H1 (cell line): ENCODE measurements around the gene LAPTM4A. TPM values are rescaled to one million over a fixed set of nuclear protein-coding genes. Genes with fewer than 3 reads are reported as not detected.

Experiments used
- CTCF ChIA-PET: fragments of 300-600 bp; sonication (Branson Sonifier 250); formaldehyde crosslinking; loops from one replicate; lab custom pipeline; 2021; ENCODE audit not compliant: partially characterized antibody; lab: Charles Lee
- POLR2A ChIA-PET: fragments of 300-600 bp; sonication (Branson Sonifier 250); formaldehyde crosslinking; loops from one replicate; lab custom pipeline; 2021; ENCODE audit warnings: inconsistent platforms; ENCODE audit not compliant: partially characterized antibody; lab: Charles Lee
- DNase-seq, 2 experiments: peaks; one replicate each; pipeline versions ENCODE4 v3.0.0 to v3.0.0-alpha.2; 2010 to 2022; ENCODE audit warnings: low spot score in 2 of 2, low read depth in 1 of 2, mixed read lengths in 1 of 2
- FAIRE-seq: peaks from 2 replicates; lab custom pipeline; 2011; peaks lifted over from hg19 to GRCh38; lab: Jason Lieb, UNC
- H2AFZ ChIP-seq: 2 replicates; pipeline ENCODE4 v1.8.1; 2012; ENCODE audit warnings: low read length, inconsistent platforms
- H2AK5ac ChIP-seq: 2 replicates; pipeline ENCODE4 v1.6.1; 2013; ENCODE audit warnings: low read depth, low read length
- H2BK120ac ChIP-seq: replicated peaks from 2 replicates; pipeline ENCODE3; 2013; ENCODE audit warnings: low read depth, low read length, inconsistent platforms
- H2BK12ac ChIP-seq: 2 replicates; pipeline ENCODE4 v1.6.1; 2013; ENCODE audit warnings: low read depth, low read length
- H2BK15ac ChIP-seq: 2 replicates; pipeline ENCODE4 v1.6.1; 2013; ENCODE audit warnings: low read length
- H2BK20ac ChIP-seq: 2 replicates; pipeline ENCODE4 v1.6.1; 2013; ENCODE audit warnings: low read length
- H2BK5ac ChIP-seq: 2 replicates; pipeline ENCODE4 v1.6.1; 2013; ENCODE audit warnings: low read depth, low read length
- H3K14ac ChIP-seq: 2 replicates; pipeline ENCODE4 v1.6.1; 2013; ENCODE audit warnings: inconsistent platforms; ENCODE audit not compliant: insufficient read length
- H3K18ac ChIP-seq: 2 replicates; pipeline ENCODE4 v1.6.1; 2013; ENCODE audit warnings: low read length; ENCODE audit errors: extremely low read depth
- H3K23ac ChIP-seq: 2 replicates; pipeline ENCODE4 v1.6.1; 2013; ENCODE audit warnings: inconsistent platforms; ENCODE audit not compliant: insufficient read length
- H3K23me2 ChIP-seq: 2 replicates; pipeline ENCODE4 v1.6.1; 2013; ENCODE audit warnings: low read depth, low read length
- H3K27ac ChIP-seq: 2 replicates; pipeline ENCODE4 v1.6.1; 2011; ENCODE audit warnings: low read depth, low read length, inconsistent platforms
- H3K27me3 ChIP-seq, 4 experiments: replicated peaks in 1 of 4; 1 replicate in 1 of 4; 2 replicates in 3 of 4; pipeline versions ENCODE4 v1.6.1 to v1.8.1; 2011 to 2013; ENCODE audit warnings: low read length in 3 of 4, mild to moderate bottlenecking in 3 of 4, inconsistent platforms in 2 of 4, mixed read lengths in 2 of 4, moderate library complexity in 1 of 4; ENCODE audit not compliant: control insufficient read depth in 3 of 4, insufficient read depth in 3 of 4; ENCODE audit errors: extremely low read depth in 1 of 4
- H3K36me3 ChIP-seq, 4 experiments: 2 replicates each; pipeline versions ENCODE4 v1.6.1 to v1.8.1; 2011 to 2013; ENCODE audit warnings: mild to moderate bottlenecking in 4 of 4, low read length in 3 of 4, moderate library complexity in 2 of 4, control low read depth in 1 of 4, inconsistent platforms in 1 of 4; ENCODE audit not compliant: insufficient read depth in 4 of 4, control insufficient read depth in 2 of 4
- H3K4ac ChIP-seq: replicated peaks from 2 replicates; pipeline ENCODE3; 2013; ENCODE audit warnings: low read length, low read depth, mixed read lengths, inconsistent platforms; ENCODE audit not compliant: insufficient read length
- H3K4me1 ChIP-seq, 4 experiments: replicated peaks in 1 of 4; 1 replicate in 1 of 4; 2 replicates in 3 of 4; pipeline versions ENCODE4 v1.6.1 to v1.8.1; 2011 to 2013; ENCODE audit warnings: low read length in 3 of 4, inconsistent platforms in 2 of 4, mixed read lengths in 1 of 4; ENCODE audit not compliant: insufficient read depth in 4 of 4, control insufficient read depth in 3 of 4
- H3K4me2 ChIP-seq, 2 experiments: 2 replicates each; pipeline versions ENCODE4 v1.6.1 to v1.8.1; 2011 to 2013; ENCODE audit warnings: low read depth in 2 of 2, low read length in 2 of 2, control low read depth in 1 of 2, inconsistent platforms in 1 of 2, mild to moderate bottlenecking in 1 of 2; ENCODE audit not compliant: insufficient read depth in 1 of 2
- H3K4me3 ChIP-seq, 4 experiments: fragments of 200-600, 300-600 bp in 1 of 4; sonication (generic), shearing (Covaris generic), sonication (Bioruptor Twin) in 1 of 4; 2 replicates each; pipeline versions ENCODE4 v1.5.1 to v1.8.1; 2011 to 2016; ENCODE audit warnings: low read length in 4 of 4, low read depth in 3 of 4, control low read depth in 2 of 4, inconsistent platforms in 2 of 4, mild to moderate bottlenecking in 2 of 4, mixed read lengths in 1 of 4, moderate library complexity in 1 of 4; ENCODE audit not compliant: insufficient read depth in 2 of 4; ENCODE audit errors: extremely low read depth in 1 of 4
- H3K56ac ChIP-seq: replicated peaks from 2 replicates; pipeline ENCODE3; 2013; ENCODE audit warnings: low read depth, mild to moderate bottlenecking, mixed read lengths, low read length, inconsistent platforms; ENCODE audit not compliant: insufficient read length
- H3K79me1 ChIP-seq: 2 replicates; pipeline ENCODE4 v1.6.1; 2013; ENCODE audit warnings: low read depth, low read length, control low read depth
- H3K79me2 ChIP-seq, 2 experiments: 2 replicates each; pipeline versions ENCODE4 v1.6.1 to v1.8.1; 2012 to 2013; ENCODE audit warnings: low read length in 2 of 2, mild to moderate bottlenecking in 2 of 2, inconsistent platforms in 1 of 2; ENCODE audit not compliant: insufficient read depth in 2 of 2, control insufficient read depth in 1 of 2
- H3K9ac ChIP-seq, 4 experiments: replicated peaks in 1 of 4; 1 replicate in 1 of 4; 2 replicates in 3 of 4; pipeline versions ENCODE4 v1.6.1 to v1.8.1; 2011 to 2013; ENCODE audit warnings: low read depth in 3 of 4, low read length in 3 of 4, control low read depth in 2 of 4, mild to moderate bottlenecking in 2 of 4, moderate library complexity in 2 of 4, inconsistent platforms in 1 of 4; ENCODE audit errors: extremely low read depth in 1 of 4
- H3K9me3 ChIP-seq, 2 experiments: 2 replicates each; pipeline versions ENCODE4 v1.6.1 to v1.8.1; 2012 to 2013; ENCODE audit warnings: mild to moderate bottlenecking in 2 of 2, moderate library complexity in 2 of 2, control low read depth in 1 of 2, inconsistent platforms in 1 of 2, low read depth in 1 of 2, low read length in 1 of 2, mixed read lengths in 1 of 2; ENCODE audit not compliant: insufficient read depth in 2 of 2
- H4K20me1 ChIP-seq, 2 experiments: replicated peaks in 1 of 2; 2 replicates each; pipeline versions ENCODE3 to v1.8.1; 2011 to 2013; ENCODE audit warnings: inconsistent platforms in 2 of 2, low read length in 2 of 2, mild to moderate bottlenecking in 1 of 2; ENCODE audit not compliant: insufficient read depth in 2 of 2, control insufficient read depth in 1 of 2
- H4K5ac ChIP-seq: 2 replicates; pipeline ENCODE4 v1.6.1; 2013; ENCODE audit warnings: low read length, low read depth, mixed read lengths, inconsistent platforms; ENCODE audit not compliant: insufficient read length
- H4K8ac ChIP-seq: 2 replicates; pipeline ENCODE4 v1.8.0; 2013; ENCODE audit warnings: mild to moderate bottlenecking, moderate library complexity, low read length, inconsistent platforms; ENCODE audit not compliant: insufficient read depth; ENCODE audit errors: extremely low read depth
- H4K91ac ChIP-seq: replicated peaks from 2 replicates; pipeline ENCODE3; 2013; ENCODE audit warnings: low read length, mixed read lengths, inconsistent platforms; ENCODE audit not compliant: insufficient read length
- KDM5A ChIP-seq: fragments of 200-600 bp; IDR thresholded peaks from 2 replicates; pipeline ENCODE4 v1.7.1; 2012; ENCODE audit warnings: mild to moderate bottlenecking, low read length, inconsistent platforms, mixed read lengths
- MAFK ChIP-seq: IDR thresholded peaks from 2 replicates; pipeline ENCODE4 v1.6.1; 2012; ENCODE audit warnings: low read depth, mild to moderate bottlenecking, improper control_type of control experiment, low read length
- PHF8 ChIP-seq: fragments of 200-600 bp; sonication (generic); conservative IDR thresholded peaks from 2 replicates; pipeline ENCODE4 v1.7.1; 2012; ENCODE audit warnings: low read depth, mild to moderate bottlenecking, inconsistent platforms, low read length, moderate library complexity
- POLR2AphosphoS5 ChIP-seq: IDR thresholded peaks from 2 replicates; pipeline ENCODE4 v1.6.1; 2011; ENCODE audit warnings: low read depth, low read length
- RFX5 ChIP-seq: IDR thresholded peaks from 2 replicates; pipeline ENCODE4 v1.6.1; 2011; ENCODE audit warnings: low read depth, low read length, improper control_type of control experiment, borderline replicate concordance
- TAF1 ChIP-seq: IDR thresholded peaks from 2 replicates; pipeline ENCODE4 v1.6.1; 2011; ENCODE audit warnings: mild to moderate bottlenecking, low read depth, low read length
- TCF12 ChIP-seq: IDR thresholded peaks from 2 replicates; pipeline ENCODE4 v1.6.1; 2011; ENCODE audit warnings: low read depth, mild to moderate bottlenecking, low read length
- TEAD4 ChIP-seq: IDR thresholded peaks from 2 replicates; pipeline ENCODE4 v1.6.1; 2012; ENCODE audit warnings: low read depth, low read length, inconsistent platforms, mixed read lengths
- WGBS, 2 experiments: shearing (Covaris generic) in 1 of 2; methylation state at CpG; one replicate each; pipeline versions ENCODE4 v1.1.6 to v1.1.7; 2013 to 2015; ENCODE audit warnings: low lambda C conversion rate in 2 of 2, mixed read lengths in 2 of 2, inconsistent platforms in 1 of 2, low coverage in 1 of 2, missing lambda C conversion rate in 1 of 2; ENCODE audit not compliant: insufficient replicate concordance in 2 of 2, insufficient coverage in 1 of 2, insufficient read length in 1 of 2; ENCODE audit errors: extremely low coverage in 1 of 2, missing lambda C conversion rate in 1 of 2; 5-methylcytosine and 5-hydroxymethylcytosine counted together
- polyA plus RNA-seq, 7 experiments: library from polyadenylated mRNA; depleted of rRNA in 3 of 7; stranded (reverse) in 5 of 7; unstranded in 2 of 7; fragments of >200 nt in 5 of 7; fragments of 200-250 nt in 2 of 7; gene quantifications; 1 replicate in 5 of 7; 2 replicates in 1 of 7; 4 replicates in 1 of 7; pipeline versions ENCODE4 v1.2.1 to v1.2.3, GENCODE V29; 2011 to 2013; ENCODE audit warnings: missing spikeins in 2 of 7, mixed read lengths in 2 of 7
- total RNA-seq: library from RNA; stranded (reverse); fragmentation: NEBNext Ultra II Directional; extraction: Animal tissue kit (Norgen Biotek cat#: 25700); gene quantifications from 2 replicates; pipeline ENCODE4 v1.2.1, GENCODE V29; 2021

Gene LAPTM4A
- total and polyA plus RNA-seq, 2 of the 8 experiments (the other 6 are each of a cell fraction or from before 2014, with no cell fraction given) = 193 to 419 TPM

DNA sequence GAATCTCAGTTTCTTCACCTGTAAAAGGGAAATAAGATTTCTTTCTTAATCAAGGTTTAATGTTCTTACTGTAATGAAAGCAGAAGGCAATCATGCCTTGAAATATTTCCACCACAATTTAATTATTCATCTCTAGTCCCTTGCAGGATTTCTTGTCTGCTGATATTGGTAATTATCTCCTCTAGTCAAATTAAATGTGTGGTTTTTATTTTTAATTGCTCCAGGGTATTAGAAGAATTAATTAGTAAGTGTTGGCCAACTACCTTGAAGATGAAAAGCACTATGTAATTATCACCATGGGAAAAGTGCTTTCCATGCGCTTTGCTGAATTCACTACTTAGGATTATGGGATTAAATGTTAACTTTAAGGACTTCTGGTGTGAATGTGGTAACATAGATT is 8.7 kb upstream of the LAPTM4A start:
- Histone ChIP-seq H4K5ac (no peak overlapping the region), H2BK20ac (no peak overlapping the region), H3K9ac (no peak overlapping the region), H2BK5ac (no peak overlapping the region), H2BK15ac (no peak overlapping the region), H2AK5ac (no peak overlapping the region), H2BK12ac (no peak overlapping the region), H4K91ac (no peak overlapping the region), H3K27me3 (no peaks in the 10 kb centered on the region), H3K79me2 (no peaks in the 10 kb centered on the region), H4K8ac (no peak overlapping the region), H3K36me3 (no peaks in the 10 kb centered on the region), H3K4me3 (no peak overlapping the region), H3K9me3 (no peaks in the 10 kb centered on the region), H3K27ac (no peak overlapping the region), H3K4me2 (no peak overlapping the region), H2AFZ (no peak overlapping the region), H3K23ac (no peak overlapping the region), H3K23me2 (no peaks in the 10 kb centered on the region), H4K20me1 (no peaks in the 10 kb centered on the region), H3K79me1 (no peaks in the 10 kb centered on the region), H3K14ac (no peak overlapping the region), H2BK120ac (no peak overlapping the region), H3K56ac (no peak overlapping the region), H3K18ac (no peak overlapping the region), H3K4ac (no peak overlapping the region), H3K4me1 (no peaks in the 10 kb centered on the region)
- DNase-seq (no peak), FAIRE-seq (no peak)
- POLR2A ChIA-PET = no interaction called here
- CTCF ChIA-PET = interaction anchor here (1.1 to 3.6 kb wide), 4 partner anchors 10 to 45 kb away, joined by 3 to 19 read pairs (median 3); no protein-coding TSS in a partner anchor
- 79% methylated on average over 1 of the region's 1 CpG; no CpG with 5 or more reads in 1 of the 2 experiments for WGBS, 2 experiments
- no peak for TF ChIP-seq TCF12
- no peak for TF ChIP-seq PHF8
- TF ChIP-seq RFX5 = no peak
- TF ChIP-seq KDM5A = no peak
- TF ChIP-seq TEAD4 = no peak
- no peak for TF ChIP-seq TAF1
- no peak for TF ChIP-seq POLR2AphosphoS5
- no peak for TF ChIP-seq MAFK
